Peyer's patch (tissue), 4 donors: ENCODE data around the gene MAGI2.

ENCODE experiments used
- CTCF ChIP-seq, 6 experiments: fragments of 450-650 bp in 4 of 6; fragments of 200-600 bp in 2 of 6; sonication (generic) in 1 of 6; IDR thresholded peaks; one replicate each; pipeline ENCODE4 v1.5.1; 2017 to 2019; ENCODE audit warnings: antibody characterized with exemption in 6 of 6, mild to moderate bottlenecking in 3 of 6, moderate library complexity in 1 of 6
- POLR2A ChIP-seq, 2 donors: fragments of 450-650 bp; IDR thresholded peaks; one replicate each; pipeline ENCODE4 v1.5.1; 2017; ENCODE audit warnings: antibody characterized with exemption in 2 of 2, mild to moderate bottlenecking in 2 of 2, moderate library complexity in 2 of 2

DNA sequence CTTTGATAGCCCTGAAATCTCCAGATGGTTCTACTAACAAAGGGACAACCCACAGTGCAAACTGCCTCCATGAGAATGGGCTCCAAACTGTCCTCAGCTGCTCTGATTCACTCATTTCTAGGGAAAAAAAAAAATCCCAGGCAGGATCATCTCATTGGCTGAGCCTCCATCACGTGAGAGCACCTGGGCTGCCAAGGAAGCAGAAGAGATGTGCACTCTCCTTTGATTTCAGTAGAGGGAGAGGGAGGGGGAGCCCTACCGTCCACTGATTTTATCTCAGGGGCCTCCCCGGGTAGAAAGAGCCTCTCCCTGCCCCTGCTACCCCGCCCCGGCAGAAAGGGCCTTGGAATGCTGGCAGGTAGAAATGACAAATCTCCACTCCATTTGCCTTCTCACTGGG lies 929.5 kb downstream of the MAGI2 start:
- TF ChIP-seq POLR2A (IDR thresholded peaks at IDR 0.05): no peak
- no peak for TF ChIP-seq CTCF (IDR thresholded peaks at IDR 0.05)
